IMR-90 (cell line): ENCODE measurements around the gene SCN8A. TPM values are rescaled to one million over a fixed set of nuclear protein-coding genes. Genes with fewer than 3 reads are reported as not detected.

ENCODE experiments used
- ATAC-seq: fragments of 200-7000 bp; cut with Tn5 transposase; 2 replicates; pipeline ENCODE4 v1.9.1; 2020; ENCODE audit warnings: low read depth, mild to moderate bottlenecking, moderate library complexity
- BruUV-seq: library from RNA; stranded (reverse); fragments of 400-500 nt; replicated peaks from 2 replicates; lab custom pipeline; 2021; lab: Mats Ljungman, UMichigan
- CTCF ChIA-PET: fragments of 300-600 bp; formaldehyde crosslinking; extraction: SDS; loops from one replicate; lab custom pipeline; 2021; ENCODE audit warnings: antibody characterized with exemption; lab: Yijun Ruan, JAX
- POLR2A ChIA-PET: fragments of 300-600 bp; sonication (Branson Sonifier 250); formaldehyde crosslinking; loops from one replicate; lab custom pipeline; 2022; ENCODE audit warnings: antibody characterized with exemption; ENCODE audit not compliant: unreplicated experiment; lab: Charles Lee
- DNase-seq: peaks from one replicate; pipeline ENCODE4 v3.0.0; 2013
- H2AFZ ChIP-seq: replicated peaks from 2 replicates; pipeline ENCODE3; 2013; ENCODE audit warnings: low read length, mild to moderate bottlenecking; ENCODE audit not compliant: poor library complexity
- H2AK5ac ChIP-seq: 2 replicates; pipeline ENCODE4 v1.6.1; 2013; ENCODE audit warnings: low read depth, low read length, inconsistent platforms
- H2AK9ac ChIP-seq: replicated peaks from 2 replicates; pipeline ENCODE3; 2013; ENCODE audit warnings: mild to moderate bottlenecking, low read depth, low read length, moderate library complexity; ENCODE audit not compliant: poor library complexity
- H2BK120ac ChIP-seq: 2 replicates; pipeline ENCODE4 v1.6.1; 2013; ENCODE audit warnings: low read depth, low read length, inconsistent platforms
- H2BK15ac ChIP-seq: 3 replicates; pipeline ENCODE4 v1.6.1; 2013; ENCODE audit warnings: low read depth, low read length, inconsistent platforms
- H2BK20ac ChIP-seq: 2 replicates; pipeline ENCODE4 v1.6.1; 2013; ENCODE audit warnings: low read depth, mild to moderate bottlenecking, inconsistent platforms, low read length, moderate library complexity
- H2BK5ac ChIP-seq: 2 replicates; pipeline ENCODE4 v1.6.1; 2013; ENCODE audit warnings: mild to moderate bottlenecking, low read depth, low read length, inconsistent platforms; ENCODE audit not compliant: poor library complexity, severe bottlenecking
- H3K14ac ChIP-seq: replicated peaks from 2 replicates; pipeline ENCODE4 v1.6.1; 2013; ENCODE audit warnings: low read depth, low read length, inconsistent platforms
- H3K18ac ChIP-seq: 2 replicates; pipeline ENCODE4 v1.6.1; 2013; ENCODE audit warnings: low read depth, low read length, control low read depth
- H3K23ac ChIP-seq: 2 replicates; pipeline ENCODE4 v1.6.1; 2013; ENCODE audit warnings: low read depth, low read length, inconsistent platforms
- H3K27ac ChIP-seq: 2 replicates; pipeline ENCODE4 v1.5.1; 2013; ENCODE audit warnings: mild to moderate bottlenecking, control low read depth, low read length; ENCODE audit not compliant: insufficient read depth
- H3K27me3 ChIP-seq: 2 replicates; pipeline ENCODE4 v1.6.1; 2013; ENCODE audit warnings: low read length; ENCODE audit not compliant: control insufficient read depth, insufficient read depth
- H3K36me3 ChIP-seq: 2 replicates; pipeline ENCODE4 v1.6.1; 2013; ENCODE audit warnings: low read length, mixed read lengths; ENCODE audit not compliant: control insufficient read depth, insufficient read depth
- H3K4ac ChIP-seq: 2 replicates; pipeline ENCODE4 v1.6.1; 2013; ENCODE audit warnings: low read depth, low read length, inconsistent platforms
- H3K4me1 ChIP-seq: 2 replicates; pipeline ENCODE4 v1.6.1; 2013; ENCODE audit warnings: low read length, mixed read lengths; ENCODE audit not compliant: control insufficient read depth, insufficient read depth
- H3K4me2 ChIP-seq: 2 replicates; pipeline ENCODE4 v1.6.1; 2013; ENCODE audit warnings: low read depth, mild to moderate bottlenecking, control low read depth, low read length, moderate library complexity
- H3K4me3 ChIP-seq: 2 replicates; pipeline ENCODE4 v1.5.1; 2013; ENCODE audit warnings: low read depth, mild to moderate bottlenecking, control low read depth, low read length, moderate library complexity; ENCODE audit not compliant: insufficient read depth
- H3K56ac ChIP-seq: 2 replicates; pipeline ENCODE4 v1.6.1; 2013; ENCODE audit warnings: low read length, inconsistent platforms; ENCODE audit not compliant: insufficient read depth; ENCODE audit errors: extremely low read depth
- H3K79me1 ChIP-seq, 2 experiments: 2 replicates each; pipeline ENCODE4 v1.6.1; 2013; ENCODE audit warnings: low read length in 2 of 2, inconsistent platforms in 1 of 2, low read depth in 1 of 2
- H3K9ac ChIP-seq: 2 replicates; pipeline ENCODE4 v1.6.1; 2013; ENCODE audit warnings: low read depth, low read length, control low read depth
- H3K9me1 ChIP-seq: 2 replicates; pipeline ENCODE4 v1.6.1; 2013; ENCODE audit warnings: low read length, inconsistent platforms; ENCODE audit not compliant: insufficient read depth
- H3K9me3 ChIP-seq: 2 replicates; pipeline ENCODE4 v1.6.1; 2013; ENCODE audit warnings: low read length; ENCODE audit not compliant: control insufficient read depth, insufficient read depth
- H4K20me1 ChIP-seq: 2 replicates; pipeline ENCODE4 v1.6.1; 2013; ENCODE audit warnings: low read length, inconsistent platforms; ENCODE audit not compliant: insufficient read depth
- H4K5ac ChIP-seq: 2 replicates; pipeline ENCODE4 v1.6.1; 2013; ENCODE audit warnings: mild to moderate bottlenecking, low read depth, low read length, control low read depth
- H4K8ac ChIP-seq, 2 experiments: 2 replicates each; pipeline ENCODE4 v1.6.1; 2013; ENCODE audit warnings: low read depth in 2 of 2, low read length in 2 of 2, control low read depth in 1 of 2, inconsistent platforms in 1 of 2
- H4K91ac ChIP-seq: 2 replicates; pipeline ENCODE4 v1.6.1; 2013; ENCODE audit warnings: low read depth, low read length, inconsistent platforms; ENCODE audit not compliant: insufficient read depth
- BHLHE40 ChIP-seq: fragments of 150-350 bp; IDR thresholded peaks from 2 replicates; pipeline ENCODE4 v1.6.1; 2016; ENCODE audit warnings: mild to moderate bottlenecking, low read depth, low read length
- CEBPB ChIP-seq: IDR thresholded peaks from 2 replicates; pipeline ENCODE4 v1.6.1; 2012; ENCODE audit warnings: low read depth, low read length, improper control_type of control experiment
- MAFK ChIP-seq: IDR thresholded peaks from 2 replicates; pipeline ENCODE4 v1.6.1; 2012; ENCODE audit warnings: low read depth, low read length, improper control_type of control experiment
- NFE2L2 ChIP-seq: fragments of 150-350 bp; IDR thresholded peaks from 2 replicates; pipeline ENCODE4 v1.6.1; 2016; ENCODE audit warnings: low read depth, mild to moderate bottlenecking, low read length
- WGBS, 2 experiments: methylation state at CpG; one replicate each; pipeline versions ENCODE4 v1.1.5 to v1.1.7; 2013; ENCODE audit warnings: missing lambda C conversion rate in 2 of 2; ENCODE audit not compliant: insufficient read length in 1 of 2; ENCODE audit errors: extremely low coverage in 2 of 2; 5-methylcytosine and 5-hydroxymethylcytosine counted together
- dilution Hi-C: fragments of 300-500 bp; cut with HindIII; formaldehyde crosslinking; loops from one replicate; pipeline ENCODE4 v1.14.3; 2018; ENCODE audit warnings: low sequenced_read_pairs; ENCODE audit not compliant: unreplicated experiment
- in situ Hi-C: fragments of 300-500 bp; cut with MboI; formaldehyde crosslinking; loops from 3 replicates; pipeline ENCODE4 v1.14.3; 2019; ENCODE audit warnings: low sequenced_read_pairs, inconsistent platforms, mixed read lengths
- intact Hi-C: fragments of 100-400 bp; cut with micrococcal nuclease; formaldehyde crosslinking; loops from 2 replicates; pipeline ENCODE4 v1.10.0; 2022
- polyA plus RNA-seq, 3 experiments: library from polyadenylated mRNA; depleted of rRNA; stranded (reverse); fragments of >200 nt; gene quantifications; 2 replicates each; pipeline ENCODE4 v1.2.3, GENCODE V29; 2012; ENCODE audit warnings: low replicate concordance in 1 of 3
- total RNA-seq: library from RNA; depleted of rRNA; stranded (reverse); fragments of >200 nt; gene quantifications from 2 replicates; pipeline ENCODE4 v1.2.3, GENCODE V29; 2012
- TF ChIP-seq, protein P1 (sequence below): fragments of 150-350 bp; IDR thresholded peaks from 2 replicates; pipeline ENCODE4 v1.6.1; 2017; ENCODE audit warnings: mild to moderate bottlenecking, antibody characterized with exemption, low read length, low read depth

Gene SCN8A
- total and polyA plus RNA-seq, 2 of the 4 experiments (the other 2 are of a cell fraction): 6.9 to 19.7 TPM

DNA sequence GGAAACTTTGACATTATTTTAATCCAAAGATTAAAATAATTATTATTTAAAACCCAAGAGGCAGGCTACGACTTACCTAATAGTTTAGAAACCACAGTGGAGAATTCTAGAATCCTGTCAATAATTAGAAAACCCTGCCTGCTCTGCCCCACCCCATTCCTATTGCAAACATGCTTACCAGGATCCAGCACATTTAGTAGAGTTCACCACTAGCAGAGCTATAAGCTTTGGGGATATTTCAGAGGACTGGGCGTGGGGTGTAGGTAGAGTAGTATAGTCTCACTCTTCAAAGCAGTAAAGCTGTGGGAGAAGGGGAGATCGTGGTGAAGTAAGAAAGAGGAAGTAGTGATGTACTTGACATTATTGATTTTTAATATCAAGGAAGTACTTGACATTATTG lies 157.2 kb downstream of the SCN8A start:
- Histone ChIP-seq H3K18ac (no peak overlapping the region), H3K4me3 (no peak overlapping the region), H2AK9ac (no peak overlapping the region), H3K79me1 (no peaks in the 10 kb centered on the region), H3K27ac (no peak overlapping the region), H2BK20ac (no peak overlapping the region), H3K4me2 (no peak overlapping the region), H3K4me1 (no peaks in the 10 kb centered on the region), H2BK120ac (no peak overlapping the region), H3K14ac (no peak overlapping the region), H3K9ac (no peak overlapping the region), H3K56ac (no peak overlapping the region), H3K36me3 (peaks cover 5% of the 10 kb centered on the region; the same call in 1 of the 2 replicates), H4K5ac (no peak overlapping the region), H4K8ac (no peak overlapping the region), H2AFZ (no peak overlapping the region), H3K4ac (no peak overlapping the region), H2BK15ac (no peak overlapping the region), H2BK5ac (no peak overlapping the region), H3K23ac (no peak overlapping the region), H3K9me1 (peaks cover 4% of the 10 kb centered on the region; the same call in 1 of the 2 replicates), H3K9me3 (no peaks in the 10 kb centered on the region), H4K91ac (no peak overlapping the region), H3K27me3 (no peaks in the 10 kb centered on the region), H2AK5ac (no peak overlapping the region), H4K20me1 (no peaks in the 10 kb centered on the region)
- WGBS, 2 experiments: 100% methylated on average over 1 of the region's 3 CpGs; no CpG with 5 or more reads in 1 of the 2 experiments
- BruUV-seq: no TSS peak
- DNase-seq (no peak), ATAC-seq (no peak)
- in situ Hi-C loops (no loop called here), intact Hi-C loops (no loop called here), dilution Hi-C loops (no loop called here)
- no peak for TF ChIP-seq BHLHE40
- no peak for TF ChIP-seq MAFK
- TF ChIP-seq NFE2L2: no peak
- no peak for TF ChIP-seq CEBPB
- TF ChIP-seq, protein P1, sequence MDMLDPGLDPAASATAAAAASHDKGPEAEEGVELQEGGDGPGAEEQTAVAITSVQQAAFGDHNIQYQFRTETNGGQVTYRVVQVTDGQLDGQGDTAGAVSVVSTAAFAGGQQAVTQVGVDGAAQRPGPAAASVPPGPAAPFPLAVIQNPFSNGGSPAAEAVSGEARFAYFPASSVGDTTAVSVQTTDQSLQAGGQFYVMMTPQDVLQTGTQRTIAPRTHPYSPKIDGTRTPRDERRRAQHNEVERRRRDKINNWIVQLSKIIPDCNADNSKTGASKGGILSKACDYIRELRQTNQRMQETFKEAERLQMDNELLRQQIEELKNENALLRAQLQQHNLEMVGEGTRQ: no peak
- ChIA-PET CTCF (no interaction called here), POLR2A (no interaction called here)
